Measurements from ENCODE around the gene TIPARP.

TIPARP gene

DNA sequence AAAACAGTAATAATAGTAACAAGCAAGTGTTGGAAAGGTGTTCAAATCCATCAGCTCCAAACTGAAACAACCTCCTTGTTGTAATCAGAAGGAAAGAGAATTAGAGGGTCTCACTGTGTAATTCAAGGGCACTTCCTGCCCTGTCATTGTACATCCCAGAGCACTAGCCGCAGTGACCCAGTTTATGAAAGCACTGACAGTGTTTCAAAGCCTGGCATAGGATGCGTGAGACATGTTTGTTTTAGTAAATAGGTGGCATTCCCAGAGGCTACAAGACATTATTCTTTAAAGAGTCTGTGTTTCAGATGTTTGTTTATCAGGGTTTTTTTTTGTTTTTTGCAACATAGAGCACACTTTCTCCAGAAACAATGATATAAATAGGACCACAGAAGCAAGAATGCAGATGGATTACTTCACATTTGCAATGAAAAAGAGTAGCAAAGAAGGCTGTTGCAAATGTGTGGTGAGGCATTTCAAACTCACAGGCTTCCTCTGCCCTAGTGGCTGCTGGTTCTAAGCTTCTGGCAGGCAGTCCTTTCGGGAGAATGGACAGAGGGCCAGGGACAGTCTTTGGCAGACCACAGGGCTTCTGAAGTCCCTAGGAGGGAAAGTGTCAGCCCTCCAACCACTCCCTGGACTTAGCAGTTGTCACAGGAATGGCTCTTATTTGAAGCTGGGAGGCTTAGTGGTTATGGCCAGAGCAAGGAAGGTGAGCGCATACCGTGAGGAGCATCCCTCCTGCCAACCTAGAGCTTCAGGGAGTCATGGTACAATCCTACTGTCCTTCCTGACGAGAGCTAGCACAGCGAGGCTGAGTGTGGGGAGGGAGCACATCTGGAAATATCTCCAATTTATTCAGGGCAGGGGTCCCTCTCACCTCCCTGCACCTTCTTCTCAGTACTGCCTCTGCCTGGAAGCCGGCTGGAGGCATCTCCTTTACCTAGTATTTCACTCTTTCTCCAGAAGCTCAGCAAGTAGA, 31.4 kb upstream of the TIPARP start:
- Histone ChIP-seq H3K27me3 (replicated peaks) (no peaks in the 10 kb centered on the region), H3K4me3 (ENCODE audit: low read depth, low read length) (no peak overlapping the region), H3K27ac (peak overlapping the region; percentile 30), H3K36me3 (replicated peaks) (no peaks in the 10 kb centered on the region)
- DNase-seq: no peak
- TF ChIP-seq, protein P1, sequence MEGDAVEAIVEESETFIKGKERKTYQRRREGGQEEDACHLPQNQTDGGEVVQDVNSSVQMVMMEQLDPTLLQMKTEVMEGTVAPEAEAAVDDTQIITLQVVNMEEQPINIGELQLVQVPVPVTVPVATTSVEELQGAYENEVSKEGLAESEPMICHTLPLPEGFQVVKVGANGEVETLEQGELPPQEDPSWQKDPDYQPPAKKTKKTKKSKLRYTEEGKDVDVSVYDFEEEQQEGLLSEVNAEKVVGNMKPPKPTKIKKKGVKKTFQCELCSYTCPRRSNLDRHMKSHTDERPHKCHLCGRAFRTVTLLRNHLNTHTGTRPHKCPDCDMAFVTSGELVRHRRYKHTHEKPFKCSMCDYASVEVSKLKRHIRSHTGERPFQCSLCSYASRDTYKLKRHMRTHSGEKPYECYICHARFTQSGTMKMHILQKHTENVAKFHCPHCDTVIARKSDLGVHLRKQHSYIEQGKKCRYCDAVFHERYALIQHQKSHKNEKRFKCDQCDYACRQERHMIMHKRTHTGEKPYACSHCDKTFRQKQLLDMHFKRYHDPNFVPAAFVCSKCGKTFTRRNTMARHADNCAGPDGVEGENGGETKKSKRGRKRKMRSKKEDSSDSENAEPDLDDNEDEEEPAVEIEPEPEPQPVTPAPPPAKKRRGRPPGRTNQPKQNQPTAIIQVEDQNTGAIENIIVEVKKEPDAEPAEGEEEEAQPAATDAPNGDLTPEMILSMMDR (IDR thresholded peaks at IDR 0.05; ENCODE audit: low read depth, low read length, missing control alignments): peak; percentile 5
- in situ Hi-C loops (cut with HindIII; ENCODE audit: low pct_ligation_motif_present, low sequenced_read_pairs): no loop called here

DNA sequence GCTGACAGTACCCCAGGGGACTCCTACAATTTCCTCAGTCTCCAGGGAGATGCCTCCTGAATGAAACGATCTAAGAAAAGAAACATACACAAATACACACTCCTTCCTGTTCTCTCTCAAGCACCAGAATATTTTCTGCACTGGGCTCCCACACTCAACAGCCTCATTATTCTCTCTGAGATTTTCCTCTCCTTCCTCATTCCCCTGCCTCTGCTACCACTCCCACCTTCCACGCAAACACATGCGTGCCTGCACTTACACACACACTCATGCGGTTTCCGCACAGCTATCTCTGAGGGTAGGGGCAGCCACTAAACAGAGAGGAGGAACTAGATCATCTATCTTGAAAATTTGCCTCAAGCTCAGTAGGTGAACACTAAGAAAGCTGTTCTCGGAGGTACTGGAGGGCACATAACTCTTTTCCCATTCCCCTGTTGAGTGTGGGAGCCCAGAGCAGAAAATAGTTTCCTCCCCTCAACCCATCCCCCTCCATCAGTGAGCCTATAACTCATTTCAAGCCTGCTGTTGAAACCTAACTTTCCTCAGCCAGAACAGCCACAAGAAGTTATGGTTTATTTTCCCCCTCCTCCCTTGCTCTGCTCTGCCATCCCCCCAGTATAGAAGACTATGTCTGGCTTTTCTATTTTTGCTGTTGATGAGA, 30.5 kb upstream of the TIPARP start:
- DNase-seq: peak; percentile 60
- peak overlapping the region; percentile 26 for H3K4me3 ChIP-seq (ENCODE audit: low read depth, low read length)
- peak overlapping the region; percentile 30 for H3K27ac ChIP-seq
- H3K36me3 ChIP-seq (replicated peaks): no peaks in the 10 kb centered on the region
- in situ Hi-C loops (cut with HindIII; ENCODE audit: low pct_ligation_motif_present, low sequenced_read_pairs): no loop called here
- TF ChIP-seq, protein P1 (IDR thresholded peaks at IDR 0.05; ENCODE audit: low read depth, low read length, missing control alignments): no peak
- H3K27me3 ChIP-seq (replicated peaks): no peaks in the 10 kb centered on the region

DNA sequence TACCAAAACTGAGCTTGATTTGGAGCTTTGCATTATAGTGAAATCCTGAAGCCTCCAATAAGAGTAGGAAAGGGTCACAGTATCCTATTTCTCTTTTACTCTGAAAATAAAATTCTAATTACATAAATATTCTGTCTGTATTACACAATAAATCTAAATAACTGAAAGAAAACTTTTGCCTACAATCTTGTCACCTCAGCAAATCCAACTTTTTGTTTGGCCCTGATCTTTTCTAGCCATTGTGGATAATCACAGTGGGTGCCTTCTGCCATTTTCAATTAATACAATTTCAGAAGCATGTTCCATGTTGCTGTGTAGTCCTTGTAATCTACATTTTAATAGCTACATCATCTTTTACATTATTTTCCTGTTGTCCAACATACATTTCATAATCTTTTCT, 29.4 kb upstream of the TIPARP start:
- DNase-seq: no peak
- TF ChIP-seq, protein P1 (IDR thresholded peaks at IDR 0.05; ENCODE audit: low read depth, low read length, missing control alignments): no peak
- in situ Hi-C loops (cut with HindIII; ENCODE audit: low pct_ligation_motif_present, low sequenced_read_pairs): no loop called here
- Histone ChIP-seq H3K36me3 (replicated peaks) (no peaks in the 10 kb centered on the region), H3K27me3 (replicated peaks) (no peaks in the 10 kb centered on the region), H3K27ac (no peak overlapping the region), H3K4me3 (ENCODE audit: low read depth, low read length) (no peak overlapping the region)

DNA sequence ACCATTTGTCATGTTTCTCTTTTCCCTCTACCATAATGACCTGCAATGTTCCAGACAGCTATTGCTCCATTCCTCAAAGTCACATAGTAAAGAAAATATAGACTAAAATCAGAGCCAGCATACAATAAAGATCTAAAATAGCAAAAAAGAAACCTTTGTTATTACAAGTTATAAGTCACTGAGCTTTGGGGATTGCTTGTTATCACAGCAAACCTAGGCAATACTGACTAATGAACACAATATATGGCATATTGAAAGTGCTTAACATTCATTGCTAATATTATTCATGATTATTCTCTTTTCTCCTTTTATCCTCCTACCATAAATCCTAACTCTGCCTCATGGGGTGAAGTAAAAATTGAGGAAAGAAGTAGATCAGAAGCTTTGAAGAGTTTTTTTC, 27.4 kb upstream of the TIPARP start:
- no peak overlapping the region for H3K4me3 ChIP-seq (ENCODE audit: low read depth, low read length)
- in situ Hi-C loops (cut with HindIII; ENCODE audit: low pct_ligation_motif_present, low sequenced_read_pairs): no loop called here
- no peak for DNase-seq
- H3K27me3 ChIP-seq (replicated peaks): no peaks in the 10 kb centered on the region
- TF ChIP-seq, protein P1 (IDR thresholded peaks at IDR 0.05; ENCODE audit: low read depth, low read length, missing control alignments): no peak
- no peak overlapping the region for H3K27ac ChIP-seq
- H3K36me3 ChIP-seq (replicated peaks): no peaks in the 10 kb centered on the region

DNA sequence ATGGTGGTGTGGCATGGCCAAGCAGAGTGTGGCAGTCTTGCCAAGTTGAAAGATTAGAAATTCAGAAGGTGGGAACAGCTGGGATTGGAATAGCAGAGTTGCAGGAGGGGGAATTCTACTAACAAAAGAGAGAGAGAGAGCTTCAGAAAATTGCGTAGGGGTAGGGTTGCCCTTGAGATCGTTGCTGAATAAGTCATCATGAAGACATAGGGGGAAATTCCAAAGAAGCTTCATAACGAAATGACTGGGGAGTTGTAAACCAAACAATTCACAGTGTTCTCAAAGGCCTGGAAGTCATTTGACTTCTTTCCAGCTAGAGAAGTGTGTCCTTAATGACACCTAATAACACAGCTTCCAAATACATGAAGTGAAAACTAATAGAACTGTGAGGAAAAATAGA, 26.3 kb upstream of the TIPARP start:
- Histone ChIP-seq H3K4me3 (ENCODE audit: low read depth, low read length) (no peak overlapping the region), H3K27me3 (replicated peaks) (no peaks in the 10 kb centered on the region), H3K27ac (peak overlapping the region; percentile 42), H3K36me3 (replicated peaks) (no peaks in the 10 kb centered on the region)
- in situ Hi-C loops (cut with HindIII; ENCODE audit: low pct_ligation_motif_present, low sequenced_read_pairs): no loop called here
- TF ChIP-seq, protein P1 (IDR thresholded peaks at IDR 0.05; ENCODE audit: low read depth, low read length, missing control alignments): no peak
- peak; percentile 53 for DNase-seq

Data from brain microvascular endothelial cell (primary cell).